Sigmoid colon (tissue), 4 donors: ENCODE measurements around the gene VAV3.

Experiments
- POLR2A ChIP-seq, 2 donors: fragments of 450-650 bp; IDR thresholded peaks; one replicate each; pipeline ENCODE4 v1.6.1; 2016; ENCODE audit warnings: antibody characterized with exemption in 2 of 2, mild to moderate bottlenecking in 2 of 2, moderate library complexity in 2 of 2
- POLR2AphosphoS5 ChIP-seq, 4 donors: sonication (generic); formaldehyde crosslinking; IDR thresholded peaks; one replicate each; pipeline ENCODE4 v1.6.1; 2017; ENCODE audit warnings: antibody characterized with exemption in 4 of 4
- TF ChIP-seq, protein P1 (sequence below), 4 experiments: fragments of 450-650 bp in 3 of 4; fragments of 200-600 bp in 1 of 4; IDR thresholded peaks; one replicate each; pipeline ENCODE4 v1.5.1; 2016 to 2019; ENCODE audit warnings: antibody characterized with exemption in 4 of 4, mild to moderate bottlenecking in 3 of 4, moderate library complexity in 2 of 4

GRCh38 chr1:107681001-107681479, 283.9 kb downstream of the VAV3 start:
- TF ChIP-seq, protein P1, sequence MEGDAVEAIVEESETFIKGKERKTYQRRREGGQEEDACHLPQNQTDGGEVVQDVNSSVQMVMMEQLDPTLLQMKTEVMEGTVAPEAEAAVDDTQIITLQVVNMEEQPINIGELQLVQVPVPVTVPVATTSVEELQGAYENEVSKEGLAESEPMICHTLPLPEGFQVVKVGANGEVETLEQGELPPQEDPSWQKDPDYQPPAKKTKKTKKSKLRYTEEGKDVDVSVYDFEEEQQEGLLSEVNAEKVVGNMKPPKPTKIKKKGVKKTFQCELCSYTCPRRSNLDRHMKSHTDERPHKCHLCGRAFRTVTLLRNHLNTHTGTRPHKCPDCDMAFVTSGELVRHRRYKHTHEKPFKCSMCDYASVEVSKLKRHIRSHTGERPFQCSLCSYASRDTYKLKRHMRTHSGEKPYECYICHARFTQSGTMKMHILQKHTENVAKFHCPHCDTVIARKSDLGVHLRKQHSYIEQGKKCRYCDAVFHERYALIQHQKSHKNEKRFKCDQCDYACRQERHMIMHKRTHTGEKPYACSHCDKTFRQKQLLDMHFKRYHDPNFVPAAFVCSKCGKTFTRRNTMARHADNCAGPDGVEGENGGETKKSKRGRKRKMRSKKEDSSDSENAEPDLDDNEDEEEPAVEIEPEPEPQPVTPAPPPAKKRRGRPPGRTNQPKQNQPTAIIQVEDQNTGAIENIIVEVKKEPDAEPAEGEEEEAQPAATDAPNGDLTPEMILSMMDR (IDR thresholded peaks at IDR 0.05): no peak
- no peak for TF ChIP-seq POLR2AphosphoS5 (IDR thresholded peaks at IDR 0.05)
- TF ChIP-seq POLR2A (IDR thresholded peaks at IDR 0.05): no peak
